Measurements from ENCODE around the gene ATP2B2. TPM values are rescaled to one million over a fixed set of nuclear protein-coding genes. Genes with fewer than 3 reads are reported as not detected.

The ATP2B2 gene
- polyA plus RNA-seq, 2 of the 4 experiments (the other 2 are of a cell fraction), result 0.03 to 0.04 TPM

GRCh38 chr3:10523561-10523960 is 18.2 kb upstream of the ATP2B2 start:
- 26% methylated on average over 5 of the region's 5 CpGs for WGBS (ENCODE audit: missing lambda C conversion rate)
- no peak overlapping the region for H3K27ac ChIP-seq
- TF ChIP-seq CHD2 (IDR thresholded peaks at IDR 0.05; ENCODE audit: low read length, partially characterized antibody) (no peak), JUN (IDR thresholded peaks at IDR 0.05) (no peak), NFE2L2 (conservative IDR thresholded peaks at IDR 0.05; ENCODE audit: low read length) (no peak), ZC3H11A (IDR thresholded peaks at IDR 0.05) (no peak), POLR2AphosphoS2 (conservative IDR thresholded peaks at IDR 0.05; ENCODE audit: low read length) (no peak), NR3C1 (IDR thresholded peaks at IDR 0.05) (no peak), BHLHE40 (IDR thresholded peaks at IDR 0.05; ENCODE audit: low read depth, low read length) (no peak), HEYL (CRISPR knock-in tag; IDR thresholded peaks at IDR 0.05) (no peak), SMC3 (IDR thresholded peaks at IDR 0.05) (no peak)
- ChIA-PET CTCF (interaction anchor here (0.6 to 1.2 kb wide), 6 partner anchors 8 to 796 kb away, joined by 3 read pairs; no protein-coding TSS in a partner anchor), POLR2A (no interaction called here)
- DNase-seq (ENCODE audit: low read depth in 1 of 2, low spot score in 1 of 2) (no peak), ATAC-seq (no peak), FAIRE-seq (no peak)
- no peak overlapping the region for H3K4me2 ChIP-seq
- H3K4me1 ChIP-seq, result no peaks in the 10 kb centered on the region
- H3K9me3 ChIP-seq, result no peaks in the 10 kb centered on the region
- no peak overlapping the region for H3K4me3 ChIP-seq

DNA sequence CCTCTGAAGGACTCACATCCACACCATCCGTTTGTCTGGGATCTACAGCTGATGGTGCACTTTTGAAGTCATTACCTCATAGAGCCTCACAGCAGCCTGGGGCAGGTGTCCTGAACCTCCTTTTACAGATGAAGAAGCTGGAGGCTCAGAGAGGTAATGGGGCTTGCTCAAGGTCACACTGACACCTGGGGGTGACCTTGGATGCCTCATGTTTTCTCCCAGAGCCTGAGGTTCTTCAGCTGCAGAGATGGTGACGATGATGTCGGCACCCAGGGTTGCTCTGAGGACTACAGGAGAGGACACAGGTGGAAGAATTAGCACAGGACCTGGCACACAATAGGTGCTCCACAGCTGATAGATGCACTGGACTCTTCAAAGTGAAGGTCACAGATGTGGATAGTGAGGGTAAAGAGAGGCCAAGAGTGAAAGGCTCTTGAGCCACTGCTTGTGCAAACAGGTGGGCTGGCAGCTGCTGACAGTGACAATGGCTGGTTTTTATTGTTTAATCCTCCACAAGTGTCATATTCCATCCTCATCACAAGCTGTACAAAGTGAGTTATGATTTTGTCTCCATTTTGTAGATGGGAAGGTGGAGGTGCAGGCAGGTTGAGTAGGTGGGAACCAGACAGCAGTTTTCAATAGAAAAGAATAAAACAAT is 17.4 kb upstream of the ATP2B2 start:
- no peak overlapping the region for H3K4me2 ChIP-seq
- no peak for ATAC-seq
- ChIA-PET CTCF (interaction anchor here (0.9 to 1.2 kb wide), 3 partner anchors 179 to 236 kb away, joined by 3 read pairs; no protein-coding TSS in a partner anchor), POLR2A (no interaction called here)
- no peaks in the 10 kb centered on the region for H3K9me3 ChIP-seq
- H3K27ac ChIP-seq, result no peak overlapping the region
- no peak for FAIRE-seq
- DNase-seq (ENCODE audit: low read depth in 1 of 2, low spot score in 1 of 2), result no peak
- H3K4me3 ChIP-seq, result no peak overlapping the region
- TF ChIP-seq GATA3 (IDR thresholded peaks at IDR 0.05; ENCODE audit: borderline replicate concordance) (no peak), NFE2L2 (conservative IDR thresholded peaks at IDR 0.05; ENCODE audit: low read length) (no peak), NPAS2 (CRISPR knock-in tag; IDR thresholded peaks at IDR 0.05; ENCODE audit: borderline replicate concordance) (no peak), ESRRA (IDR thresholded peaks at IDR 0.05; ENCODE audit: borderline replicate concordance, low read length) (no peak), RCOR1 (IDR thresholded peaks at IDR 0.05; ENCODE audit: low read depth, low read length) (no peak), HOXB5 (CRISPR knock-in tag; IDR thresholded peaks at IDR 0.05) (no peak), EHMT2 (IDR thresholded peaks at IDR 0.05; ENCODE audit: low read depth) (no peak), PBX3 (IDR thresholded peaks at IDR 0.05) (no peak)
- H3K4me1 ChIP-seq, result no peaks in the 10 kb centered on the region
- WGBS (ENCODE audit: missing lambda C conversion rate), result 11% methylated on average over 3 of the region's 3 CpGs

DNA sequence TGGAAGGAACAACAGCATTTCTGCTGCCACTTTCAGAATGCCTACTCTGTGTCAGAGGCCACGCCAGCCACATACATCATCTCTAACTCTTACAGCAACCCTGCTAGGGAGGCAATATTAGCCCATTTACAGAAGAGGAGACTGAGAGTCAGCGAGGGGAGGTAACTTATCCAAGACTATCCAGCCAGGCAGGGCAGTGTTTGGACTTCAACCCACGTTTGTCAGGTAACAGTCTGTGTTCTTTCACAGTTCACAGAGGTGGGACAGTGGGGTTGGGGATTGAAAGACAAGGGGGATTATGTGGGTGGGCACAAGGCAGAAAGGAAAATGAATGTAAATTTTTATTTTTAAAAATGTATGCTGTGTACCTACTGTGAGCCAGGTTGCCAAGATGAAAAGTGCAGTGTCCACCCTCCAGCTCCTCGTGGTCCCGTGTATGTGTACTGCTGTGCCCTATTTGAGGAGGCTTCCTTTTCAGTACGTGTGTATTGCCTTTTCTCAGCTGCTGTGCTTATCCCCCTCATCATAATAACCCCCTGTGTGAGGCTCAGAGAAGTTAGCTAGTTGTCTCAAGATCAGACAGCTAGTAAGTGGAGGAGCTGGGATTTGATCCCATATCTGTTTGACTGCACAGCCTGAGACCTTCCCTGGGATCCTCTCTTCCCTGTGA is 16.5 kb upstream of the ATP2B2 start:
- no peak for ATAC-seq
- TF ChIP-seq ESRRA (IDR thresholded peaks at IDR 0.05; ENCODE audit: borderline replicate concordance, low read length) (no peak), HDAC2 (IDR thresholded peaks at IDR 0.05) (no peak), RARB (CRISPR knock-in tag; IDR thresholded peaks at IDR 0.05) (no peak), MAZ (IDR thresholded peaks at IDR 0.05; ENCODE audit: borderline replicate concordance, low read depth, low read length) (no peak), RCOR1 (IDR thresholded peaks at IDR 0.05; ENCODE audit: low read depth, low read length) (no peak)
- CTCF ChIA-PET, result interaction anchor here (0.9 kb wide), 1 partner anchor 217 kb away, joined by 3 read pairs; no protein-coding TSS in a partner anchor
- POLR2A ChIA-PET, result no interaction called here
- Histone ChIP-seq H3K4me1 (no peaks in the 10 kb centered on the region), H3K27ac (no peak overlapping the region), H3K4me3 (no peak overlapping the region), H3K9me3 (no peaks in the 10 kb centered on the region), H3K4me2 (no peak overlapping the region)
- no peak for DNase-seq (ENCODE audit: low read depth in 1 of 2, low spot score in 1 of 2)
- 3% methylated on average over 6 of the region's 6 CpGs for WGBS (ENCODE audit: missing lambda C conversion rate)
- FAIRE-seq, result no peak

GRCh38 chr3:10520072-10520471 is 14.7 kb upstream of the ATP2B2 start:
- WGBS (ENCODE audit: missing lambda C conversion rate), result 21% methylated on average over 4 of the region's 4 CpGs
- no peak for TF ChIP-seq EHF (CRISPR knock-in tag; IDR thresholded peaks at IDR 0.05)
- no peak for TF ChIP-seq CBX2 (IDR thresholded peaks at IDR 0.05; ENCODE audit: borderline replicate concordance, low read depth)
- TF ChIP-seq ELK1 (IDR thresholded peaks at IDR 0.05; ENCODE audit: low read depth, low read length), result no peak
- TF ChIP-seq PHF8 (IDR thresholded peaks at IDR 0.05; ENCODE audit: borderline replicate concordance, low read depth), result no peak
- TF ChIP-seq POLR2AphosphoS2 (conservative IDR thresholded peaks at IDR 0.05; ENCODE audit: low read length), result no peak
- ChIA-PET CTCF (no interaction called here), POLR2A (no interaction called here)
- FAIRE-seq (no peak), ATAC-seq (no peak), DNase-seq (ENCODE audit: low read depth in 1 of 2, low spot score in 1 of 2) (no peak)
- no peak overlapping the region for H3K4me3 ChIP-seq
- no peak overlapping the region for H3K4me2 ChIP-seq
- H3K4me1 ChIP-seq, result no peaks in the 10 kb centered on the region
- H3K27ac ChIP-seq, result no peak overlapping the region
- H3K9me3 ChIP-seq, result no peaks in the 10 kb centered on the region
